MM.1S (cell line): ENCODE measurements around the gene RABGAP1L.

Experiments used
- DNase-seq: peaks from one replicate; pipeline ENCODE4 v3.0.0-alpha.2; 2015
- H2AFZ ChIP-seq: fragments of 300-600 bp; sonication (generic); 2 replicates; pipeline ENCODE4 v1.6.0; 2016; ENCODE audit warnings: antibody characterized with exemption, low read length
- H3F3A ChIP-seq: fragments of 300-600 bp; sonication (generic); 2 replicates; pipeline ENCODE4 v1.6.1; 2016; ENCODE audit warnings: mild to moderate bottlenecking, antibody characterized with exemption, low read length, moderate library complexity, mixed read lengths; ENCODE audit not compliant: insufficient read depth
- H3K27ac ChIP-seq: fragments of 300-600 bp; sonication (generic); 2 replicates; pipeline ENCODE4 v1.5.1; 2016; ENCODE audit warnings: mild to moderate bottlenecking, low read length
- H3K27me3 ChIP-seq: fragments of 300-600 bp; sonication (generic); replicated peaks from 2 replicates; pipeline ENCODE4 v1.6.0; 2016; ENCODE audit warnings: low read length; ENCODE audit not compliant: insufficient read depth
- H3K36me3 ChIP-seq: fragments of 300-600 bp; sonication (generic); replicated peaks from 2 replicates; pipeline ENCODE4 v1.6.1; 2016; ENCODE audit warnings: mild to moderate bottlenecking, low read length, mixed read lengths; ENCODE audit not compliant: insufficient read depth
- H3K4me1 ChIP-seq: fragments of 300-600 bp; sonication (generic); 2 replicates; pipeline ENCODE4 v1.6.1; 2016; ENCODE audit warnings: low read length, mixed read lengths
- H3K4me2 ChIP-seq: fragments of 300-600 bp; sonication (generic); 2 replicates; pipeline ENCODE4 v1.6.0; 2016; ENCODE audit warnings: low read depth, low read length
- H3K4me3 ChIP-seq: fragments of 300-600 bp; sonication (generic); 2 replicates; pipeline ENCODE4 v1.5.1; 2016; ENCODE audit warnings: low read length, mixed read lengths
- H3K79me2 ChIP-seq: fragments of 300-600 bp; sonication (generic); 2 replicates; pipeline ENCODE4 v1.6.1; 2016; ENCODE audit warnings: mixed run types, low read length, mixed read lengths
- H3K9ac ChIP-seq: fragments of 300-600 bp; sonication (generic); 2 replicates; pipeline ENCODE4 v1.6.1; 2016; ENCODE audit warnings: low read length, mixed read lengths
- H3K9me2 ChIP-seq: fragments of 300-600 bp; sonication (generic); replicated peaks from 2 replicates; pipeline ENCODE4 v1.6.1; 2016; ENCODE audit warnings: mild to moderate bottlenecking, low read length, mixed read lengths; ENCODE audit not compliant: insufficient read depth
- H3K9me3 ChIP-seq: fragments of 300-600 bp; sonication (generic); replicated peaks from 2 replicates; pipeline ENCODE4 v1.6.1; 2016; ENCODE audit warnings: mild to moderate bottlenecking, low read length, mixed read lengths; ENCODE audit not compliant: insufficient read depth
- H4K20me1 ChIP-seq: fragments of 300-600 bp; sonication (generic); 2 replicates; pipeline ENCODE4 v1.6.1; 2016; ENCODE audit warnings: mild to moderate bottlenecking, low read length, moderate library complexity, mixed read lengths; ENCODE audit not compliant: insufficient read depth
- EZH2 ChIP-seq: fragments of 300-600 bp; sonication (generic); optimal IDR thresholded peaks from 2 replicates; pipeline ENCODE3; 2017; ENCODE audit warnings: low read depth, mild to moderate bottlenecking, antibody characterized with exemption, low read length, mixed read lengths
- EZH2phosphoT487 ChIP-seq: fragments of 300-600 bp; sonication (generic); IDR thresholded peaks from 2 replicates; pipeline ENCODE4 v1.6.1; 2018; ENCODE audit warnings: antibody characterized with exemption, low read length
- TF ChIP-seq, protein P1 (sequence below): fragments of 300-600 bp; sonication (generic); IDR thresholded peaks from 2 replicates; pipeline ENCODE4 v1.5.1; 2016; ENCODE audit warnings: antibody characterized with exemption, low read length, mixed read lengths

The RABGAP1L gene

GRCh38 chr1:174206148-174206836 lies 47.0 kb downstream of the RABGAP1L start:
- TF ChIP-seq, protein P1, sequence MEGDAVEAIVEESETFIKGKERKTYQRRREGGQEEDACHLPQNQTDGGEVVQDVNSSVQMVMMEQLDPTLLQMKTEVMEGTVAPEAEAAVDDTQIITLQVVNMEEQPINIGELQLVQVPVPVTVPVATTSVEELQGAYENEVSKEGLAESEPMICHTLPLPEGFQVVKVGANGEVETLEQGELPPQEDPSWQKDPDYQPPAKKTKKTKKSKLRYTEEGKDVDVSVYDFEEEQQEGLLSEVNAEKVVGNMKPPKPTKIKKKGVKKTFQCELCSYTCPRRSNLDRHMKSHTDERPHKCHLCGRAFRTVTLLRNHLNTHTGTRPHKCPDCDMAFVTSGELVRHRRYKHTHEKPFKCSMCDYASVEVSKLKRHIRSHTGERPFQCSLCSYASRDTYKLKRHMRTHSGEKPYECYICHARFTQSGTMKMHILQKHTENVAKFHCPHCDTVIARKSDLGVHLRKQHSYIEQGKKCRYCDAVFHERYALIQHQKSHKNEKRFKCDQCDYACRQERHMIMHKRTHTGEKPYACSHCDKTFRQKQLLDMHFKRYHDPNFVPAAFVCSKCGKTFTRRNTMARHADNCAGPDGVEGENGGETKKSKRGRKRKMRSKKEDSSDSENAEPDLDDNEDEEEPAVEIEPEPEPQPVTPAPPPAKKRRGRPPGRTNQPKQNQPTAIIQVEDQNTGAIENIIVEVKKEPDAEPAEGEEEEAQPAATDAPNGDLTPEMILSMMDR, result no peak
- TF ChIP-seq EZH2 (no peak), EZH2phosphoT487 (no peak)
- Histone ChIP-seq H2AFZ (no peak overlapping the region), H3K27ac (peak overlapping the region; percentile 29; the same call in 1 of the 2 replicates), H3K27me3 (no peaks in the 10 kb centered on the region), H3K4me3 (0 out of 2 replicates have a peak overlapping the region, but pooled peaks have one; percentile 5), H3K9me2 (no peaks in the 10 kb centered on the region), H4K20me1 (no peaks in the 10 kb centered on the region), H3F3A (no peaks in the 10 kb centered on the region), H3K36me3 (no peaks in the 10 kb centered on the region), H3K79me2 (peaks cover 61% of the 10 kb centered on the region), H3K9ac (no peak overlapping the region), H3K4me2 (peak overlapping the region; percentile 22; the same call in 1 of the 2 replicates), H3K9me3 (no peaks in the 10 kb centered on the region), H3K4me1 (peaks cover 42% of the 10 kb centered on the region)
- DNase-seq, result peak; percentile 81

- no peaks in the 10 kb centered on the region for H3K36me3 ChIP-seq
- TF ChIP-seq EZH2, result no peak
- TF ChIP-seq, protein P1, result no peak
- TF ChIP-seq EZH2phosphoT487, result no peak
- H4K20me1 ChIP-seq, result no peaks in the 10 kb centered on the region
- H3K79me2 ChIP-seq, result peaks cover 42% of the 10 kb centered on the region
- H3K4me3 ChIP-seq, result no peak overlapping the region
- peaks cover 41% of the 10 kb centered on the region for H3K4me1 ChIP-seq
- no peak overlapping the region for H2AFZ ChIP-seq
- H3K9ac ChIP-seq, result no peak overlapping the region
- no peaks in the 10 kb centered on the region for H3F3A ChIP-seq
- H3K4me2 ChIP-seq, result no peak overlapping the region
- DNase-seq, result peak; percentile 62
- no peaks in the 10 kb centered on the region for H3K9me3 ChIP-seq
- H3K27me3 ChIP-seq, result no peaks in the 10 kb centered on the region
- no peaks in the 10 kb centered on the region for H3K9me2 ChIP-seq
- peak overlapping the region; percentile 9; the same call in 1 of the 2 replicates for H3K27ac ChIP-seq
Observed at GRCh38 chr1:174209347-174210187, 50.2 kb downstream of the RABGAP1L start.

DNA sequence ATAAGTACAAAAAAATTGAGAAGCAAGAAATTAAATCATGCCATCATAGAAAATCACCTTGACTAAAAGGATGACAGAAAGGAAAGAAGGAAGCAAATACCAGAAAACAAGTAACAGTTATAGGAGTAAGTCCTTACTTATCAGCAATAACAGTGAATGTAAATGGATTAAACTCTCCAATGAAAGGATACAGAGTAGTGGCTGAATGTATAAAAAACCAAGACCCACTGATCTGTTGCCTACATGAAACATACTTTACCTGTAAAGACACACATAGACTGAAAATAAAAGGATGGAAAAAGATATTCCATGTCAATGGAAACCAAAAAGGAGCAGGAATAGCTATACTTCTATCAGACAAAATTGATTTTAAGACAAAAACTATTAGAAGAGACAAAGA lies 52.2 kb downstream of the RABGAP1L start:
- Histone ChIP-seq H4K20me1 (no peaks in the 10 kb centered on the region), H3K79me2 (peaks cover 25% of the 10 kb centered on the region), H3K4me3 (no peak overlapping the region), H3F3A (no peaks in the 10 kb centered on the region), H3K36me3 (no peaks in the 10 kb centered on the region), H3K4me1 (peaks cover 24% of the 10 kb centered on the region), H3K27me3 (no peaks in the 10 kb centered on the region), H3K9me2 (no peaks in the 10 kb centered on the region), H3K4me2 (no peak overlapping the region), H2AFZ (no peak overlapping the region), H3K9ac (no peak overlapping the region), H3K27ac (no peak overlapping the region), H3K9me3 (no peaks in the 10 kb centered on the region)
- no peak for DNase-seq
- TF ChIP-seq EZH2 (no peak), EZH2phosphoT487 (no peak)
- TF ChIP-seq, protein P1, result no peak
